HFFc6 (cell line): Measurements from ENCODE around the gene PAIP2. TPM values are rescaled to one million over a fixed set of nuclear protein-coding genes. Genes with fewer than 3 reads are reported as not detected.

ENCODE experiments used
- DNase-seq: peaks from one replicate; pipeline ENCODE4 v3.0.0-alpha.2; 2018
- H3K27ac Mint-ChIP-seq: 2 replicates; pipeline ENCODE4 v1.8.0; 2020; ENCODE audit warnings: mild to moderate bottlenecking, mixed read lengths
- H3K27me3 Mint-ChIP-seq: 2 replicates; pipeline ENCODE4 v1.8.0; 2021; ENCODE audit warnings: mild to moderate bottlenecking, moderate library complexity, mixed read lengths; ENCODE audit not compliant: insufficient read depth
- H3K36me3 Mint-ChIP-seq: 2 replicates; pipeline ENCODE4 v1.8.0; 2021; ENCODE audit warnings: low read depth, mixed read lengths
- H3K4me1 Mint-ChIP-seq: 2 replicates; pipeline ENCODE4 v1.8.0; 2020; ENCODE audit warnings: low read depth, mixed read lengths
- H3K4me3 Mint-ChIP-seq: 2 replicates; pipeline ENCODE4 v1.8.0; 2020; ENCODE audit warnings: mild to moderate bottlenecking, moderate library complexity, mixed read lengths
- H3K9me3 Mint-ChIP-seq: 2 replicates; pipeline ENCODE4 v1.8.0; 2020; ENCODE audit warnings: mild to moderate bottlenecking, mixed read lengths
- CTCF ChIP-seq: fragments of 200-600 bp; sonication (generic); IDR thresholded peaks from 2 replicates; pipeline ENCODE4 v1.5.0; 2021; ENCODE audit warnings: antibody characterized with exemption, mild to moderate bottlenecking
- total RNA-seq, 6 experiments: library from RNA; stranded (reverse); fragmentation: NEBNext Ultra II Directional; extraction: Animal tissue kit (Norgen Biotek cat#: 25700); gene quantifications; 2 replicates in 1 of 6; 3 replicates in 5 of 6; pipeline ENCODE4 v1.2.3, GENCODE V29; 2021

The PAIP2 gene
- total RNA-seq, 6 experiments from 2014 or later = 55.1 to 64.8 (median 59.8) TPM

- Mint-ChIP-seq H3K9me3 (no peaks in the 10 kb centered on the region), H3K27me3 (no peaks in the 10 kb centered on the region; the same call in 1 of the 2 replicates), H3K36me3 (peaks cover 31% of the 10 kb centered on the region), H3K27ac (peak overlapping the region; percentile 99), H3K4me1 (peaks cover 52% of the 10 kb centered on the region), H3K4me3 (peak overlapping the region; percentile 99)
- no peak for DNase-seq
- no peak for TF ChIP-seq CTCF
These were observed 46.2 kb upstream of the PAIP2 start for GRCh38 chr5:139295346-139296057.

GRCh38 chr5:139296198-139296597 is 45.5 kb upstream of the PAIP2 start:
- Mint-ChIP-seq H3K27me3 (no peaks in the 10 kb centered on the region; the same call in 1 of the 2 replicates), H3K4me1 (peaks cover 52% of the 10 kb centered on the region), H3K4me3 (peak overlapping the region; percentile 99), H3K27ac (no peak overlapping the region; the same call in 1 of the 2 replicates), H3K36me3 (peaks cover 24% of the 10 kb centered on the region), H3K9me3 (no peaks in the 10 kb centered on the region)
- TF ChIP-seq CTCF = no peak
- DNase-seq = no peak

GRCh38 chr5:139296862-139297326 is 44.8 kb upstream of the PAIP2 start:
- Mint-ChIP-seq H3K4me1 (peaks cover 59% of the 10 kb centered on the region), H3K9me3 (no peaks in the 10 kb centered on the region), H3K4me3 (peak overlapping the region; percentile 34), H3K27me3 (no peaks in the 10 kb centered on the region; the same call in 1 of the 2 replicates), H3K27ac (peak overlapping the region; percentile 48), H3K36me3 (peaks cover 28% of the 10 kb centered on the region)
- no peak for DNase-seq
- no peak for TF ChIP-seq CTCF

DNA sequence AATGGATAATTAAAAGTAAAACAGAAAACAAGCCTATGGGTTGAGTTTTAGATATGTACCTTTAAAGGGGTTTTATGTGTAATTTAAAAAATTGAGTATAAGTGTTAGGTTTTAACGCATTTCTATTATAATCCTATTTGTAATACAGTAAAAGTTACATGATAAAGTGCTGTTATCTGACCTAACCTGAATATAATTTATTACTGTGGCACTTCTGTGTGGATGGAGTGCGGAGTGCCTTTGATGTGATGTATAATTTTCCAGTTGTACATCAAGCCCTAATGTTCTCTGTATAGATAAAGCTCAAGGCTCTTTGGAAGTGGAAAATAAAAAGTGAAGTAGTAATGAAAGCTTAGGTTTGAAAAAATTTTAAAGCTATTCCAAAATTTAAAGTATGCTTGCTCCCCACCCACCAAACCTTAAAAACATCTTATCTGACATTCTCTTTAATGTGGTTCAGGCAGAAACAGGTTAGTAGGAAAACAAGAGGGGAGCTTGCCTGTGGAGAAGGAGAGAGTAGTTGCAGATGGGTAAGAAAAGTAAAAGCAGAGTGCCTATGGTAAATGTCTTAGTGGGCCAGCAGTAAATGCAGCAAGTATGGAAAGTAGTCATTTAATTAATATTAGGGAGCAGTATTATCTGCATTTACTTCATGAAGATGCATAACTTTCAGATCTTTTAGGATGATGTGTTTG is 44.1 kb upstream of the PAIP2 start:
- TF ChIP-seq CTCF = no peak
- Mint-ChIP-seq H3K4me1 (peaks cover 62% of the 10 kb centered on the region), H3K9me3 (no peaks in the 10 kb centered on the region), H3K27me3 (no peaks in the 10 kb centered on the region; the same call in 1 of the 2 replicates), H3K27ac (no peak overlapping the region; the same call in 1 of the 2 replicates), H3K36me3 (peaks cover 28% of the 10 kb centered on the region), H3K4me3 (peak overlapping the region; percentile 9; the same call in 1 of the 2 replicates)
- DNase-seq = no peak

DNA sequence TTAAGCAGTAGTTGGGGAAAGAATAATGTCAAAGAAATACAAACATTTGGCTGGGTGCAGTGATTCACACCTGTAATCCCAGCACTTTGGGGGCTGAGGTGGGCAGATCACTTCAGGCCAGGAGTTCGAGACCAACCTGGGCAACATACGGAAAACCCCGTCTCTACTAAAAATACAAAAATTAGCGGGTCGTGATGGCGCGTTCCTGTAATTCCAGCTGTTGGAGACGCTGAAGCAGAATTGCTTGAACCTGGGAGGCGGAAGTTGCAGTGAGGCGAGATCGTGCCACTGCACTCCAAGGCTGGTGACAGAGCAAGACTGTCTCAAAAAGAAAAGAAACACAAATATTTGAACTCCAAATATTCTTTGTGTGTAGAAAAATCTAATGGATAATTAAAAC is 43.4 kb upstream of the PAIP2 start:
- peaks cover 28% of the 10 kb centered on the region for H3K36me3 Mint-ChIP-seq
- no peak for TF ChIP-seq CTCF
- H3K27me3 Mint-ChIP-seq = no peaks in the 10 kb centered on the region; the same call in 1 of the 2 replicates

More for the DNA sequence above, 43.4 kb upstream of the PAIP2 start:
- Mint-ChIP-seq H3K9me3 (no peaks in the 10 kb centered on the region), H3K4me1 (peaks cover 62% of the 10 kb centered on the region), H3K27ac (no peak overlapping the region), H3K4me3 (peak overlapping the region; percentile 14; the same call in 1 of the 2 replicates)
- DNase-seq = no peak
